Body of pancreas (tissue), 4 donors: Measurements from ENCODE around the gene BZW2.

Source experiments
- CTCF ChIP-seq, 7 experiments: fragments of 450-650 bp in 4 of 7; fragments of 200-600 bp in 3 of 7; sonication (generic) in 3 of 7; IDR thresholded peaks; one replicate each; pipeline ENCODE4 v1.5.1; 2016 to 2019; ENCODE audit warnings: antibody characterized with exemption in 7 of 7
- POLR2A ChIP-seq, 3 donors: fragments of 450-650 bp; IDR thresholded peaks; one replicate each; pipeline ENCODE4 v1.6.1; 2016; ENCODE audit warnings: antibody characterized with exemption in 3 of 3, mild to moderate bottlenecking in 2 of 3

- TF ChIP-seq CTCF (IDR thresholded peaks at IDR 0.05): no peak
- no peak for TF ChIP-seq POLR2A (IDR thresholded peaks at IDR 0.05)
Observed at GRCh38 chr7:16611711-16612110, 34.3 kb upstream of the BZW2 start.
